ENCODE measurements around the gene SUPT20HL1. TPM values are rescaled to one million over a fixed set of nuclear protein-coding genes. Genes with fewer than 3 reads are reported as not detected.
"Not testable (repeated sequence)": the region's sequence is repeated elsewhere in the genome, so short reads cannot be mapped to it uniquely, and the experiment has no call there.

Gene SUPT20HL1
- not detected for total RNA-seq

- Histone ChIP-seq H3K27me3 (ENCODE audit: control insufficient read depth in 3 of 3, insufficient read depth in 3 of 3, low read length in 3 of 3) (no peaks in the 10 kb centered on the region), H3K4me3 (ENCODE audit: low read length in 3 of 3) (no peak within 1 kb of the TSS), H3K9ac (ENCODE audit: low read depth in 1 of 3, low read length in 3 of 3) (no peak within 1 kb of the TSS), H3K4me1 (ENCODE audit: control insufficient read depth in 3 of 3, insufficient read depth in 3 of 3, low read length in 3 of 3) (no peaks in the 10 kb centered on the region), H3K27ac (ENCODE audit: low read depth, low read length) (no peak within 1 kb of the TSS), H3K36me3 (ENCODE audit: control insufficient read depth in 3 of 3, insufficient read depth in 3 of 3, low read length in 3 of 3) (no peaks in the 10 kb centered on the region), H3K9me3 (ENCODE audit: control insufficient read depth in 3 of 3, low read length in 3 of 3) (no peaks in the 10 kb centered on the region)
These were observed at the start of gene SUPT20HL1 for GRCh38 chrX:24360272-24360671. TSS of gene SUPT20HL1 (plus strand) at chrX:24360639. CDS start at chrX:24362761, 2,122 bp downstream.

DNA sequence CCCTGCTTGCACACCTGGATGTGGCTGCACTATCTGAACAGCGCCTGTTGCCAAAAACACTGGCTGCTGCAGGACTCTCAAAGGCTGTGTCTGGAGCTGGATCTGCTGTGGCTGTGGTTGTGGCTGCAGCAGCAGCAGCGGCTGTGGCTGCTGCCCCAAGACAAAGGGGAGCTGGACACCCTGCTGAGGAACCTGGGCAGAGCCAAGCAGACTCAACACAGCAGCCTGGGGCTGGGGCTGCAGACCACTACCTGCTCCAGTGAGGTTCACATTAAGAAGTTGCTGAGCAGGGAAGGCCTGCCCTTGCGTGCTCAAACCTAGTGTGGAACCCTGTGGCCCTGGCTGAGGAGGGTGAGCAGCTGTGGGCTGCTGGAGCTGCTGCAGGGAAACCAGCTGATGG, 49.5 kb upstream of the SUPT20HL1 start:
- not testable (repeated sequence) for H3K27ac ChIP-seq (ENCODE audit: low read depth, low read length); H3K36me3 ChIP-seq (ENCODE audit: control insufficient read depth in 3 of 3, insufficient read depth in 3 of 3, low read length in 3 of 3); H3K27me3 ChIP-seq (ENCODE audit: control insufficient read depth in 3 of 3, insufficient read depth in 3 of 3, low read length in 3 of 3); H3K9me3 ChIP-seq (ENCODE audit: control insufficient read depth in 3 of 3, low read length in 3 of 3); H3K9ac ChIP-seq (ENCODE audit: low read depth in 1 of 3, low read length in 3 of 3); H3K4me1 ChIP-seq (ENCODE audit: control insufficient read depth in 3 of 3, insufficient read depth in 3 of 3, low read length in 3 of 3); H3K4me3 ChIP-seq (ENCODE audit: low read length in 3 of 3)

DNA sequence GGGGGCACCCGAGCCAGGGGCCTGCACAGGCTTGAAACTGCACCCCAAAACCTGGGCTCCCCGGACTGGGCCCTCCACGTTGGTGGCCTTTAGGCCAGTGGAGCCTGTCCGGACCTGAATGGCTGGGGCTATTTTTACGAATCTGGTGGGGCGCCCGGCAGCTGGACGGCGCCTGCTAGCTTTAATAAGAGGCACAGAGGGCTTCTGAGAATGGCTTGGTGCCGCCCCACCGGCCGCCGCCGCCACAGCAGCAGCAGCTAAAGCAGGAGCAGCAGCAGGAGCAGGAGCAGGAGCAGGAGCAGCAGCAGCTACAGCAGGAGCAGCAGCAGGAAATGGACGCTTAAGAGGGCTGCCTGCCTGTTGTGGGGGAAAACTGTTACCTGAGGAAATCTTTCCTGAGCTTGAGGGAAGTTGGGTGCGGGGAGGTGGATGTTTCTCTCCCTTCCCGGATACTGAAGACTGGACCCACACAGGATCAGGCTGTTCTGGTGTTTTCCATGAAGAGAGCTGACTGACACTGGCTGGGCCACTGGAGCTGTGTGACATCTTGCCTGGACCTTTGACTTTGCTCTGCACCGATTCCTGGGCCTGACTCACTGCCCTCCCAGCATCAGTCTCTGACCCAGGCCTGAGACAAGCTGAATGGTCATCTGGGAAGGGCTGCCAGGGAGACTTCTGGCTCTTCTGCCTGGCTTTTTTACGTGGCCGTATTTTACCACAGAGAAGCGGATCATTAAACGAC, 48.8 kb upstream of the SUPT20HL1 start:
- H3K27me3 ChIP-seq (ENCODE audit: control insufficient read depth in 3 of 3, insufficient read depth in 3 of 3, low read length in 3 of 3); H3K9me3 ChIP-seq (ENCODE audit: control insufficient read depth in 3 of 3, low read length in 3 of 3); H3K9ac ChIP-seq (ENCODE audit: low read depth in 1 of 3, low read length in 3 of 3); H3K4me3 ChIP-seq (ENCODE audit: low read length in 3 of 3); H3K27ac ChIP-seq (ENCODE audit: low read depth, low read length); H3K4me1 ChIP-seq (ENCODE audit: control insufficient read depth in 3 of 3, insufficient read depth in 3 of 3, low read length in 3 of 3); H3K36me3 ChIP-seq (ENCODE audit: control insufficient read depth in 3 of 3, insufficient read depth in 3 of 3, low read length in 3 of 3): not testable (repeated sequence)

GRCh38 chrX:24312249-24312607, 48.2 kb upstream of the SUPT20HL1 start:
- H3K27ac ChIP-seq (ENCODE audit: low read depth, low read length); H3K9ac ChIP-seq (ENCODE audit: low read depth in 1 of 3, low read length in 3 of 3); H3K27me3 ChIP-seq (ENCODE audit: control insufficient read depth in 3 of 3, insufficient read depth in 3 of 3, low read length in 3 of 3); H3K9me3 ChIP-seq (ENCODE audit: control insufficient read depth in 3 of 3, low read length in 3 of 3); H3K4me3 ChIP-seq (ENCODE audit: low read length in 3 of 3); H3K4me1 ChIP-seq (ENCODE audit: control insufficient read depth in 3 of 3, insufficient read depth in 3 of 3, low read length in 3 of 3); H3K36me3 ChIP-seq (ENCODE audit: control insufficient read depth in 3 of 3, insufficient read depth in 3 of 3, low read length in 3 of 3): not testable (repeated sequence)

GRCh38 chrX:24314019-24314635, 46.3 kb upstream of the SUPT20HL1 start, which contains the start of gene SUPT20HL2:
TSS of gene SUPT20HL2 (minus strand) at chrX:24314069. CDS start at chrX:24313315, 754 bp downstream.
- H3K27me3 ChIP-seq (ENCODE audit: control insufficient read depth in 3 of 3, insufficient read depth in 3 of 3, low read length in 3 of 3) = no peaks in the 10 kb centered on the region
- H3K9ac ChIP-seq (ENCODE audit: low read depth in 1 of 3, low read length in 3 of 3) = no peak within 1 kb of the TSS
- no peaks in the 10 kb centered on the region for H3K36me3 ChIP-seq (ENCODE audit: control insufficient read depth in 3 of 3, insufficient read depth in 3 of 3, low read length in 3 of 3)
- H3K4me1 ChIP-seq (ENCODE audit: control insufficient read depth in 3 of 3, insufficient read depth in 3 of 3, low read length in 3 of 3) = no peaks in the 10 kb centered on the region
- H3K4me3 ChIP-seq (ENCODE audit: low read length in 3 of 3) = no peak within 1 kb of the TSS
- H3K9me3 ChIP-seq (ENCODE audit: control insufficient read depth in 3 of 3, low read length in 3 of 3) = no peaks in the 10 kb centered on the region
- no peak within 1 kb of the TSS for H3K27ac ChIP-seq (ENCODE audit: low read depth, low read length)

- Histone ChIP-seq H3K4me1 (ENCODE audit: control insufficient read depth in 3 of 3, insufficient read depth in 3 of 3, low read length in 3 of 3) (no peaks in the 10 kb centered on the region), H3K27ac (ENCODE audit: low read depth, low read length) (no peak overlapping the region)
These were observed 44.3 kb upstream of the SUPT20HL1 start for GRCh38 chrX:24316111-24316510.

GRCh38 chrX:24317567-24317966, 42.9 kb upstream of the SUPT20HL1 start:
- H3K9me3 ChIP-seq (ENCODE audit: control insufficient read depth in 3 of 3, low read length in 3 of 3) = no peaks in the 10 kb centered on the region
- H3K4me1 ChIP-seq (ENCODE audit: control insufficient read depth in 3 of 3, insufficient read depth in 3 of 3, low read length in 3 of 3) = no peaks in the 10 kb centered on the region
- H3K9ac ChIP-seq (ENCODE audit: low read depth in 1 of 3, low read length in 3 of 3) = no peak overlapping the region
- H3K27me3 ChIP-seq (ENCODE audit: control insufficient read depth in 3 of 3, insufficient read depth in 3 of 3, low read length in 3 of 3) = no peaks in the 10 kb centered on the region
- no peak overlapping the region for H3K27ac ChIP-seq (ENCODE audit: low read depth, low read length)
- H3K36me3 ChIP-seq (ENCODE audit: control insufficient read depth in 3 of 3, insufficient read depth in 3 of 3, low read length in 3 of 3) = no peaks in the 10 kb centered on the region
- H3K4me3 ChIP-seq (ENCODE audit: low read length in 3 of 3) = no peak overlapping the region

More at GRCh38 chrX:24316111-24316510, 44.3 kb upstream of the SUPT20HL1 start:
- Histone ChIP-seq H3K36me3 (ENCODE audit: control insufficient read depth in 3 of 3, insufficient read depth in 3 of 3, low read length in 3 of 3) (no peaks in the 10 kb centered on the region), H3K27me3 (ENCODE audit: control insufficient read depth in 3 of 3, insufficient read depth in 3 of 3, low read length in 3 of 3) (no peaks in the 10 kb centered on the region), H3K9ac (ENCODE audit: low read depth in 1 of 3, low read length in 3 of 3) (no peak overlapping the region), H3K9me3 (ENCODE audit: control insufficient read depth in 3 of 3, low read length in 3 of 3) (no peaks in the 10 kb centered on the region), H3K4me3 (ENCODE audit: low read length in 3 of 3) (no peak overlapping the region)

GRCh38 chrX:24321741-24322395, 38.6 kb upstream of the SUPT20HL1 start:
- Histone ChIP-seq H3K27me3 (ENCODE audit: control insufficient read depth in 3 of 3, insufficient read depth in 3 of 3, low read length in 3 of 3) (no peaks in the 10 kb centered on the region), H3K9ac (ENCODE audit: low read depth in 1 of 3, low read length in 3 of 3) (no peak overlapping the region), H3K36me3 (ENCODE audit: control insufficient read depth in 3 of 3, insufficient read depth in 3 of 3, low read length in 3 of 3) (no peaks in the 10 kb centered on the region), H3K27ac (ENCODE audit: low read depth, low read length) (no peak overlapping the region), H3K9me3 (ENCODE audit: control insufficient read depth in 3 of 3, low read length in 3 of 3) (no peaks in the 10 kb centered on the region), H3K4me1 (ENCODE audit: control insufficient read depth in 3 of 3, insufficient read depth in 3 of 3, low read length in 3 of 3) (no peaks in the 10 kb centered on the region), H3K4me3 (ENCODE audit: low read length in 3 of 3) (no peak overlapping the region)

- Histone ChIP-seq H3K36me3 (ENCODE audit: control insufficient read depth in 3 of 3, insufficient read depth in 3 of 3, low read length in 3 of 3) (no peaks in the 10 kb centered on the region), H3K27ac (ENCODE audit: low read depth, low read length) (no peak overlapping the region), H3K4me1 (ENCODE audit: control insufficient read depth in 3 of 3, insufficient read depth in 3 of 3, low read length in 3 of 3) (no peaks in the 10 kb centered on the region), H3K4me3 (ENCODE audit: low read length in 3 of 3) (no peak overlapping the region), H3K27me3 (ENCODE audit: control insufficient read depth in 3 of 3, insufficient read depth in 3 of 3, low read length in 3 of 3) (no peaks in the 10 kb centered on the region), H3K9ac (ENCODE audit: low read depth in 1 of 3, low read length in 3 of 3) (no peak overlapping the region), H3K9me3 (ENCODE audit: control insufficient read depth in 3 of 3, low read length in 3 of 3) (no peaks in the 10 kb centered on the region)
These were observed 35.2 kb upstream of the SUPT20HL1 start for GRCh38 chrX:24325231-24325630.

GRCh38 chrX:24332878-24333277, 27.6 kb upstream of the SUPT20HL1 start:
- Histone ChIP-seq H3K9me3 (ENCODE audit: control insufficient read depth in 3 of 3, low read length in 3 of 3) (no peaks in the 10 kb centered on the region), H3K4me1 (ENCODE audit: control insufficient read depth in 3 of 3, insufficient read depth in 3 of 3, low read length in 3 of 3) (no peaks in the 10 kb centered on the region), H3K27ac (ENCODE audit: low read depth, low read length) (no peak overlapping the region), H3K27me3 (ENCODE audit: control insufficient read depth in 3 of 3, insufficient read depth in 3 of 3, low read length in 3 of 3) (no peaks in the 10 kb centered on the region), H3K36me3 (ENCODE audit: control insufficient read depth in 3 of 3, insufficient read depth in 3 of 3, low read length in 3 of 3) (no peaks in the 10 kb centered on the region), H3K4me3 (ENCODE audit: low read length in 3 of 3) (no peak overlapping the region), H3K9ac (ENCODE audit: low read depth in 1 of 3, low read length in 3 of 3) (no peak overlapping the region)
